Gastrocnemius medialis (tissue), 4 donors: ENCODE measurements around the gene EIF4H.

Experiments used
- CTCF ChIP-seq, 5 experiments: fragments of 450-650 bp in 3 of 5; fragments of 200-600 bp in 2 of 5; sonication (generic) in 2 of 5; IDR thresholded peaks in 4 of 5; conservative IDR thresholded peaks in 1 of 5; 1 replicate in 4 of 5; 2 replicates in 1 of 5; pipeline ENCODE4 v1.5.1; 2016 to 2019; ENCODE audit warnings: antibody characterized with exemption in 5 of 5, mild to moderate bottlenecking in 3 of 5, moderate library complexity in 3 of 5
- POLR2A ChIP-seq, 2 donors: fragments of 450-650 bp; IDR thresholded peaks; one replicate each; pipeline ENCODE4 v1.6.1; 2017; ENCODE audit warnings: antibody characterized with exemption in 2 of 2, mild to moderate bottlenecking in 2 of 2, moderate library complexity in 2 of 2

- TF ChIP-seq CTCF (IDR thresholded peaks at IDR 0.05 in 4 of 5, conservative IDR thresholded peaks at IDR 0.05 in 1 of 5) (no peak), POLR2A (IDR thresholded peaks at IDR 0.05) (no peak)
These were observed 8.4 kb downstream of the EIF4H start for GRCh38 chr7:74182453-74183090.
